SK-N-SH treated with all-trans-retinoic acid at 6 μM for 48 hours (cell line): Measurements from ENCODE around the gene TRAF1.

Experiments used
- ATAC-seq: fragments of 200-7000 bp; cut with Tn5 transposase; 3 replicates; pipeline ENCODE4 v1.9.1; 2020; ENCODE audit warnings: mild to moderate bottlenecking, moderate library complexity
- BACH2 ChIP-seq: fragments of 250-450 bp; sonication (Bioruptor Pico); IDR thresholded peaks from 2 replicates; pipeline ENCODE4 v1.9.0; 2021; ENCODE audit warnings: mild to moderate bottlenecking, borderline replicate concordance
- CREB5 ChIP-seq: fragments of 250-450 bp; sonication (Bioruptor Pico); IDR thresholded peaks from 2 replicates; pipeline ENCODE4 v1.5.1; 2020; ENCODE audit warnings: low read depth, mild to moderate bottlenecking, moderate library complexity
- CSDC2 ChIP-seq: fragments of 250-450 bp; sonication (Bioruptor Pico); IDR thresholded peaks from 2 replicates; pipeline ENCODE4 v1.5.0; 2020; ENCODE audit warnings: mild to moderate bottlenecking, moderate library complexity
- CSRNP3 ChIP-seq: fragments of 250-450 bp; sonication (Bioruptor Pico); IDR thresholded peaks from 2 replicates; pipeline ENCODE4 v1.5.1; 2021; ENCODE audit warnings: mild to moderate bottlenecking, moderate library complexity
- GLIS3 ChIP-seq: fragments of 250-450 bp; sonication (Bioruptor Pico); IDR thresholded peaks from 2 replicates; pipeline ENCODE4 v1.5.0; 2020; ENCODE audit warnings: mild to moderate bottlenecking, moderate library complexity
- ISL1 ChIP-seq: fragments of 250-450 bp; sonication (Bioruptor Pico); IDR thresholded peaks from 2 replicates; pipeline ENCODE4 v2.1.2; 2022; ENCODE audit warnings: mild to moderate bottlenecking, moderate library complexity
- OSR1 ChIP-seq: fragments of 250-450 bp; sonication (Bioruptor Pico); IDR thresholded peaks from 2 replicates; pipeline ENCODE4 v1.8.0; 2022; ENCODE audit warnings: moderate library complexity, mild to moderate bottlenecking, inconsistent platforms
- PATZ1 ChIP-seq: fragments of 250-450 bp; sonication (Bioruptor Pico); IDR thresholded peaks from 2 replicates; pipeline ENCODE4 v1.8.0; 2020; ENCODE audit warnings: mild to moderate bottlenecking, moderate library complexity, borderline replicate concordance
- POU6F1 ChIP-seq: fragments of 250-450 bp; sonication (Bioruptor Pico); IDR thresholded peaks from 2 replicates; pipeline ENCODE4 v1.8.0; 2021; ENCODE audit warnings: low read depth, mild to moderate bottlenecking, moderate library complexity, borderline replicate concordance
- PPARA ChIP-seq: fragments of 250-450 bp; sonication (Bioruptor Pico); IDR thresholded peaks from 2 replicates; pipeline ENCODE4 v1.5.0; 2020; ENCODE audit warnings: mild to moderate bottlenecking, borderline replicate concordance
- RARB ChIP-seq: fragments of 250-450 bp; sonication (Bioruptor Pico); IDR thresholded peaks from 2 replicates; pipeline ENCODE4 v1.8.0; 2021; ENCODE audit warnings: mild to moderate bottlenecking, moderate library complexity
- SNAI2 ChIP-seq: fragments of 250-450 bp; sonication (Bioruptor Pico); IDR thresholded peaks from 2 replicates; pipeline ENCODE4 v1.5.0; 2020; ENCODE audit warnings: mild to moderate bottlenecking, moderate library complexity
- TOX ChIP-seq: fragments of 250-450 bp; sonication (Bioruptor Pico); IDR thresholded peaks from 2 replicates; pipeline ENCODE4 v1.8.0; 2021; ENCODE audit warnings: mild to moderate bottlenecking, moderate library complexity, borderline replicate concordance
- TSHZ2 ChIP-seq: fragments of 250-450 bp; sonication (Bioruptor Pico); IDR thresholded peaks from 2 replicates; pipeline ENCODE4 v1.5.0; 2020; ENCODE audit warnings: mild to moderate bottlenecking, moderate library complexity
- ZC3H10 ChIP-seq: fragments of 250-450 bp; sonication (Bioruptor Pico); IDR thresholded peaks from 2 replicates; pipeline ENCODE4 v1.5.1; 2021; ENCODE audit warnings: mild to moderate bottlenecking, moderate library complexity
- ZFP30 ChIP-seq: fragments of 450-650 bp; formaldehyde crosslinking; IDR thresholded peaks from 2 replicates; pipeline ENCODE4 v1.5.0; 2022; ENCODE audit warnings: mild to moderate bottlenecking, moderate library complexity
- ZNF565 ChIP-seq: fragments of 450-650 bp; formaldehyde crosslinking; conservative IDR thresholded peaks from 2 replicates; pipeline ENCODE4 v1.5.0; 2020; ENCODE audit warnings: low read depth, mild to moderate bottlenecking, moderate library complexity
- ZNF70 ChIP-seq: fragments of 450-650 bp; formaldehyde crosslinking; IDR thresholded peaks from 2 replicates; pipeline ENCODE4 v1.5.0; 2020; ENCODE audit warnings: mild to moderate bottlenecking, moderate library complexity
- ZNF8 ChIP-seq: fragments of 450-650 bp; formaldehyde crosslinking; IDR thresholded peaks from 2 replicates; pipeline ENCODE4 v1.5.0; 2020; ENCODE audit warnings: mild to moderate bottlenecking, moderate library complexity

Gene TRAF1

GRCh38 chr9:120904978-120905301 lies 21.7 kb downstream of the TRAF1 start:
- no peak for ATAC-seq
- TF ChIP-seq BACH2 (CRISPR knock-in tag) (no peak), CSDC2 (CRISPR knock-in tag) (no peak), TOX (CRISPR knock-in tag) (no peak), RARB (CRISPR knock-in tag) (no peak)
- TF ChIP-seq, all 23 proteins: peak for 0

- no peak for ATAC-seq
- TF ChIP-seq ZNF565 (CRISPR knock-in tag) (no peak), POU6F1 (no peak), CREB5 (CRISPR knock-in tag) (no peak), ISL1 (CRISPR knock-in tag) (no peak), ZNF8 (CRISPR knock-in tag) (no peak), TSHZ2 (CRISPR knock-in tag) (no peak), PATZ1 (no peak), SNAI2 (CRISPR knock-in tag) (no peak), TOX (CRISPR knock-in tag) (no peak)
- TF ChIP-seq, all 23 proteins: peak for 0
These were observed 22.3 kb downstream of the TRAF1 start for GRCh38 chr9:120904061-120904977.

GRCh38 chr9:120902569-120903535 lies 23.7 kb downstream of the TRAF1 start:
- ATAC-seq, result no peak
- TF ChIP-seq ISL1 (CRISPR knock-in tag) (no peak), RARB (CRISPR knock-in tag) (no peak), TSHZ2 (CRISPR knock-in tag) (no peak), CSRNP3 (CRISPR knock-in tag) (no peak), ZFP30 (CRISPR knock-in tag) (no peak), ZNF8 (CRISPR knock-in tag) (no peak), OSR1 (CRISPR knock-in tag) (no peak), CSDC2 (CRISPR knock-in tag) (no peak), ZNF70 (CRISPR knock-in tag) (no peak), PATZ1 (no peak), ZC3H10 (no peak), BACH2 (CRISPR knock-in tag) (no peak), GLIS3 (CRISPR knock-in tag) (no peak), PPARA (CRISPR knock-in tag) (no peak), SNAI2 (CRISPR knock-in tag) (no peak), TOX (CRISPR knock-in tag) (no peak)
